ENCODE measurements around the gene NFKB1. TPM values are rescaled to one million over a fixed set of nuclear protein-coding genes. Genes with fewer than 3 reads are reported as not detected.

NFKB1 gene
- polyA plus RNA-seq, 1 experiment = 24.1 TPM

DNA sequence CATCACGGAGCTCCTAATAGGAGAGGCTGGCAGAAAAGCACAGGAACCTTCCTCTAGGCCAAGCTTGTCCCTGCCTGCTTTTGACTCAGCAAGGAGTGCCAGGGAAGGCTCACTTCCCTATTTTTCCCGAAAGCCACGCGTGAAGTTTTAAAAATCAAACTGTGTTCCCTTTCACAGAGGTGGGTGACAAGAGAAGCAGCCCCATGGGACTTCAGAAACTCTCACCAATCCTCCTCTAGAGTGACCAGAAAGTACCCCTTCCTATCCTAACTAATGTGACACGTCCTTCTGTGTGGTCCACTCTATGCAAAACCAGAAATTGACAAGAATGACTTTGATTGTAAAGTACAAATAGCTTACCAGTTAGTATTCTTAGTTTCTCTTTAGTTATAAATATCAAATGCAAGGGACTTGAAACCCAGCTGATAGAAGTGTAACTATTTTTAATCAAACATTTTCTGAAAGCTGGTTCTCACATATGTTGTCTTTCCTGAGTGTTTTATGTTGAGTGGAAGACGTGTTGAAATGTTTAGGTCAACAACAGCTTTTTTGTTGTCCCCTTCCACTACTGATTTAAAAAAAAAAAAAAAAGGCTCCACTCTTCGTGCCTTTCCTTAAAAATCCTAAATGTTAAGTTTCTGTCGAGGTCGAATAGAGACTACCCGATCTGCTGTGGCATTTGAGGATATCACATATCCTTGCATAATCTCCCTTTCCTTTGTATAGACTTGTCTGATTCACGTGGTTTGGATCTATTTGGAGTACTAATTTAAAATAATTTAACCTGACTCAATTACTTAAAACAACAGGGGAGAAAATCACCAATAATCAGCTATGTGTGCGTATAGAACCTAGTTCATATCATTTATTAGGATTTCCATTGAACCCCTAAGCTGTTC lies 42.1 kb downstream of the NFKB1 start:
- no peak for TF ChIP-seq CTCF (IDR thresholded peaks at IDR 0.05; ENCODE audit: low read depth, low read length)
- Histone ChIP-seq H3K9me3 (ENCODE audit: control insufficient read depth, insufficient read depth, low read length) (no peaks in the 10 kb centered on the region), H3K4me3 (ENCODE audit: low read depth, low read length) (no peak overlapping the region), H3K27ac (ENCODE audit: low read depth, low read length) (no peak overlapping the region), H3K27me3 (ENCODE audit: control insufficient read depth, insufficient read depth, low read length) (no peaks in the 10 kb centered on the region)
- DNase-seq (ENCODE audit: low read depth, low spot score) = no peak
- POLR2A ChIA-PET = no interaction called here
- CTCF ChIA-PET = interaction anchor here (0.5 to 1.2 kb wide), 3 partner anchors 15 to 112 kb away, joined by 3 to 5 read pairs (median 3); no protein-coding TSS in a partner anchor

- ChIA-PET POLR2A (no interaction called here), CTCF (no interaction called here)
- Histone ChIP-seq H3K9me3 (ENCODE audit: control insufficient read depth, insufficient read depth, low read length) (no peaks in the 10 kb centered on the region), H3K27me3 (ENCODE audit: control insufficient read depth, insufficient read depth, low read length) (no peaks in the 10 kb centered on the region), H3K4me3 (ENCODE audit: low read depth, low read length) (no peak overlapping the region), H3K27ac (ENCODE audit: low read depth, low read length) (no peak overlapping the region)
- no peak for TF ChIP-seq CTCF (IDR thresholded peaks at IDR 0.05; ENCODE audit: low read depth, low read length)
- no peak for DNase-seq (ENCODE audit: low read depth, low spot score)
Observed at GRCh38 chr4:102546635-102547034, 45.5 kb downstream of the NFKB1 start.

DNA sequence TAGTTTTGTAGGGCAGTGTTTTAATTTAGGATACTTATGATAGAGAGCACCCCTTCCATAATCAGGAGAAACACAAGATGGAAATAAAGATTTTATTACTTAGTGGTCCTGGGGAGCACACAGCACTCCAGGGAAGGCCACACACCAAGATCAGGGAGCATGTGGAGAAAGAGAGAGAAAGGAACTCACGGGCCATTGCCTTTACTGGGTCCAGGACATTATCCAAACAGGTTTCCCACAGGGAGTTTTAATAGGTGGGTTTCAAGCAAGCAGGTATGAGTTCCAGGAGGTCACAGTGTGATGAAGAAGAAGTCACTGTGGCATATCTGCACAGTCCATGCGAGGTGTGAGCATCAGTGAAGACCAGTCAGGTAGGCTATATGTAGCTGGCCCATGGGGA lies 46.8 kb downstream of the NFKB1 start:
- H3K9me3 ChIP-seq (ENCODE audit: control insufficient read depth, insufficient read depth, low read length) = no peaks in the 10 kb centered on the region
- DNase-seq (ENCODE audit: low read depth, low spot score) = no peak
- no peak overlapping the region for H3K4me3 ChIP-seq (ENCODE audit: low read depth, low read length)
- TF ChIP-seq CTCF (IDR thresholded peaks at IDR 0.05; ENCODE audit: low read depth, low read length) = no peak
- ChIA-PET CTCF (no interaction called here), POLR2A (no interaction called here)
- no peak overlapping the region for H3K27ac ChIP-seq (ENCODE audit: low read depth, low read length)
- H3K27me3 ChIP-seq (ENCODE audit: control insufficient read depth, insufficient read depth, low read length) = no peaks in the 10 kb centered on the region

DNA sequence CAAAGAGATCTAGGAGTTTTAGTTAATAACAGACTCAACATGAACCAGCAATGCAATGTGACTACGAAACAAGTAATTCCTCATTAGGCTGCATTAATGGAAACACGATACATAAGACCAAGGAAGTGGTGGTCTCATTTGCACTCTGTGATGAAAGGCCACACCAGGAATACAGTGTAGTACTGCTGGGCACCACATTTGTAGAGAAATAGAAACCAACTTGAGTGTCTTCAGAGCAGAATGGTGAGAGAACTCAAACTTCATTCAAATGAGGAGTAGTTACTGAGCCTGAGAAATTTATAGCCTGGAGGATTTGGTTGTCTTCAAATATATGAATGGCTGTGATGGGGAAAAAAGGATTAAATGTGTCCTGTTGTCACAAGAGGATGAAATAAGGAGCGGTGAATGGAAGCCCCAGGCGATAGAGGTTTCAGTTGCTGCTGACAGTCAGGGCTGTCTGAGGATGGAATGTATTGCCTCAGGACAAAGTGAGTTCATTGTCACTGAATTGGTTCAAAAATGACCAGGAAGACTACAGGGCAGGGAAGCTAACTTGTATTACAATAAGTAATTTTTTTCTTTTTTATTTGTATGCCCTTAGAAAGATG lies 50.9 kb downstream of the NFKB1 start:
- no peak overlapping the region for H3K27ac ChIP-seq (ENCODE audit: low read depth, low read length)
- H3K27me3 ChIP-seq (ENCODE audit: control insufficient read depth, insufficient read depth, low read length) = no peaks in the 10 kb centered on the region
- no peak overlapping the region for H3K4me3 ChIP-seq (ENCODE audit: low read depth, low read length)
- ChIA-PET CTCF (interaction anchor here (0.5 kb wide), 1 partner anchor 14 kb away, joined by 3 read pairs; no protein-coding TSS in a partner anchor), POLR2A (no interaction called here)
- no peak for TF ChIP-seq CTCF (IDR thresholded peaks at IDR 0.05; ENCODE audit: low read depth, low read length)
- no peak for DNase-seq (ENCODE audit: low read depth, low spot score)
- no peaks in the 10 kb centered on the region for H3K9me3 ChIP-seq (ENCODE audit: control insufficient read depth, insufficient read depth, low read length)

- Histone ChIP-seq H3K27me3 (ENCODE audit: control insufficient read depth, insufficient read depth, low read length) (no peaks in the 10 kb centered on the region), H3K9me3 (ENCODE audit: control insufficient read depth, insufficient read depth, low read length) (no peaks in the 10 kb centered on the region), H3K4me3 (ENCODE audit: low read depth, low read length) (no peak overlapping the region), H3K27ac (ENCODE audit: low read depth, low read length) (no peak overlapping the region)
- DNase-seq (ENCODE audit: low read depth, low spot score) = no peak
- no peak for TF ChIP-seq CTCF (IDR thresholded peaks at IDR 0.05; ENCODE audit: low read depth, low read length)
- ChIA-PET CTCF (no interaction called here), POLR2A (no interaction called here)
Observed at GRCh38 chr4:102552781-102553180, 51.6 kb downstream of the NFKB1 start.

Data from AG04450 (cell line).